NB4 (cell line): Measurements from ENCODE around the gene CREB3L1.

Experiments
- DNase-seq: peaks from one replicate; pipeline ENCODE4 v3.0.0; 2010; ENCODE audit warnings: low read depth
- H3K4me3 ChIP-seq: one replicate; pipeline ENCODE4 v1.5.1; 2011; ENCODE audit warnings: mild to moderate bottlenecking, low read depth, low read length, moderate library complexity
- CTCF ChIP-seq: IDR thresholded peaks from one replicate; pipeline ENCODE4 v1.5.1; 2012; ENCODE audit warnings: low read depth, low read length
- MAX ChIP-seq: IDR thresholded peaks from 2 replicates; pipeline ENCODE4 v1.6.1; 2011; ENCODE audit warnings: low read depth, low read length
- MYC ChIP-seq: IDR thresholded peaks from 2 replicates; pipeline ENCODE4 v1.6.1; 2011; ENCODE audit warnings: low read depth, low read length
- POLR2A ChIP-seq: IDR thresholded peaks from 2 replicates; pipeline ENCODE4 v1.6.1; 2011; ENCODE audit warnings: mild to moderate bottlenecking; ENCODE audit not compliant: insufficient read length; ENCODE audit errors: extremely low read depth

The CREB3L1 gene

DNA sequence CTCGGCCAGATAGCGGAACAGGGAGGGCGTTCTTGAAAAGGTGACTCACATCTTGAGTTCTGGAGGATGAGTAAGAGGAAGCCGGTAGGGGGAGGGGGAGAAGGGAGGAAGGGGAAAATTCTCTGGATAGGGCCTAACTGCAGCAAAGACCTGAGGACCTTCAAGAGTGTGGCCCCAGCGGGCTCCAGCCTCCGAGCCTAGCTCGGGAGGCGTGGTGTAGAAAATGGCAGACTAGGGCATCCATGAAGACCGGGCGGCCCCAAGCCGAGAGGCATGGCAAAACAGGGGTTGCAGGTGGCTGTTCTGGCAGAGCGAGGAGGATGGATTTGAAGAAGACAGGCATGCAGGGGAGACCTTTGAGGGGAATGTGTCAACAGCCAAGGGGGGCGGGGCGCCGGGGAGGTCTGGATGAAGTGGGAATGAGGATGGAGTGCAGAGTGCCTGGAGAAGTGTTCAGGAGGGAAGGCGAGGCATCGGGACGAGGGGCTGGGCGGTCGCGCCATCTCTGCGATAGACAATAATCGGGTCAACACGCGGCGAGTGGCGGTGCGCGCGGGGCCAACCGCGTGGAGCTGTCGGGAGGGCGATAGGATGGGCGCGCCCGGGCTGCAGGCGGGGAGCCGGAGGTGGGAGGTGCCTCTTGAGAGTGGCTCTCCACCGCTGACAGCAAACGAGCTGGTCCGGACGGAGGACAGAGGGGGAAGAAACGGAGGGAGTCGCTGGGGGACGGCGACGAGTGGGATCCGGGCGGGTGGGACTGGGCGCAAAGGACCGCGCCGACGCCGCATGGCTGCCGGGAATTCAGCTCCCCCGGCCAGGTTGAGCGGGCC lies 40.0 kb upstream of the CREB3L1 start:
- TF ChIP-seq POLR2A (peak; percentile 32), CTCF (no peak), MYC (peak; percentile 86), MAX (peak; percentile 82)
- peak overlapping the region; percentile 53 for H3K4me3 ChIP-seq
- peak; percentile 96 for DNase-seq

GRCh38 chr11:46238078-46238966 lies 39.1 kb upstream of the CREB3L1 start:
- DNase-seq, result peak; percentile 83
- H3K4me3 ChIP-seq, result peak overlapping the region; percentile 75
- peak; percentile 60 for TF ChIP-seq POLR2A
- peak; percentile 87 for TF ChIP-seq MAX
- TF ChIP-seq CTCF, result no peak
- peak; percentile 78 for TF ChIP-seq MYC

DNA sequence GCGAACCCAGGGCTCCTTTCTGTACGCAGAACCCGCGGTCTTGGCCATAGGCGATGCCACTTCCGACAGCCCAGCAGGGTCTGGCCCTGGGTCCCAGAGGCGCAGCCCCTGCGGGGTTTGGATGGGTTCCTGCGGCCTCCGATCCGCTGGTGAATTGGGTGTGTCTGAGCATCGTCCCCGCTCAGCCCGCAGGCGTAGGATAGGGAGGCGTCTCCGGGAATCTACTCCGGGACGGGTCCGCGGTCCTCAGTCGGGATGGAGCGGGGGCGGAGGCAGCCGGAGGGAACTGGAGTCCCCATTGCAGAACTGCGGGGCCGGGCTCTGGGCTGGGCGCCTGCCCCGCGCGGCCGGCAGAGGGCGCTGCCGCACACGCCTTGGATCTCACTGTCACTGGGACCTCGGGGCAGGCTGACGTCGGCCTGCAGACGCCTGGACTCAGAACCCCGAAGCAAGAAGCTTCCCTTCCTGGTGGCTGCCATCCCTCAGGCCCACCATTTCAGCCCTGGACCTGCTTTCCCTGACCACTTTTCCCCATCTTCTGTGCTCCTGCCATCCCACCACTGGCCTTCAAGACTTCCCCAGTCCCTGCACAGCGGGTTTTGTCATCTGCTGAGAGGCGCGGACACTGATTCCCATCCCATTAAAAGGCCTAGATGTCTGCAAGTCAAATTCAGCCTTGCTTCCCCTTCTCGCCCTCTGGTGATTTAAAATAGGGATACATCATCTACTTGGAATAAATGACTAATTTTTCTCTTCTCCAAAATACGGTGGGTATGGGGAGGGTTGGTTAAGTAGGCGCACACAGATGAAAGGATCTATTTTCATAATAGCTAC lies 38.3 kb upstream of the CREB3L1 start:
- peak overlapping the region; percentile 75 for H3K4me3 ChIP-seq
- TF ChIP-seq MAX, result peak; percentile 3; the same call in 1 of the 2 replicates
- TF ChIP-seq MYC, result 0 out of 2 replicates have a peak, but pooled peaks have one; percentile 3
- peak; percentile 86 for TF ChIP-seq CTCF
- TF ChIP-seq POLR2A, result no peak
- peak; percentile 90 for DNase-seq

DNA sequence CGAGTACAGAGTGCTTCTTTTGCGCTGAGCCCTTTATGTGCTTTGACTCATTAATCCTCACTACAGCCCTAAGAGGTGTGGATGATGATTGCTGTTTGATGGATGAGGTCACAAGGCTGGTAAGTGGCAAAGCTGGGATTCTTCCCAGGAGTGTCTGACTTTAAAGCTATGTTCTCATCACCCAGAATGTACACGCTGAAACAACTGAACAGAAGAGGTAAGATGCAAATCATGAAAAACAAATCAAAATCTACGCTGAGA lies 37.7 kb upstream of the CREB3L1 start:
- DNase-seq, result no peak
- TF ChIP-seq CTCF (no peak), POLR2A (no peak), MYC (no peak), MAX (no peak)
- no peak overlapping the region for H3K4me3 ChIP-seq

DNA sequence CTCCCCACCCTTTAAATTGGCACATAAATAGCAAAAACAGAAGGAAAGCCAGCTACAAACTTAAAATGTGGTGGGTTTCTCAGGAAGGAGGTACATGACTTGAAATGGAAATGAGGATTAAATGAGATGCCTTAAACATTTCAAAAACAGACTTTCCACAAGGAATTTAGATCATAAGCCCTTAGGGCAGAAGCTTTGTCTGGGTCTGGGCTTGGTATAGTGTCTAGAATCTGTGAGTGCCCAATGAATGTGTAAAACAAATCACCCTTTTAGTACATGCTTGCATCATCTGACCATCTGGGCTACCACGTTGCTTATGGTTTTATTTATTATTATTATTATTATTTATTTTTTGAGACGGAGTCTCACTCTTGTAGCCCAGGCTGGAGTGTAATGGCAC lies 37.1 kb upstream of the CREB3L1 start:
- H3K4me3 ChIP-seq, result no peak overlapping the region
- TF ChIP-seq MYC (no peak), MAX (no peak), CTCF (no peak), POLR2A (no peak)
- no peak for DNase-seq
